Measurements from ENCODE around the gene EIF4A3. TPM values are rescaled to one million over a fixed set of nuclear protein-coding genes. Genes with fewer than 3 reads are reported as not detected.

The EIF4A3 gene
- polyA plus RNA-seq, 1 donor (not counting 4 experiments of a cell fraction or from before 2014, with no cell fraction given) = 143 TPM

GRCh38 chr17:80184423-80184714 is 37.4 kb upstream of the EIF4A3 start:
- dilution Hi-C loops (cut with MboI; ENCODE audit: extremely low pct_ligation_motif_present, low sequenced_read_pairs) = no loop called here
- peaks cover 19% of the 10 kb centered on the region for H3K4me1 ChIP-seq (ENCODE audit: control insufficient read depth, extremely low read depth, insufficient read depth, low read length)
- no peak for TF ChIP-seq CTCF (optimal IDR thresholded peaks at IDR 0.05 in 1 of 3, IDR thresholded peaks at IDR 0.05 in 1 of 3, conservative IDR thresholded peaks at IDR 0.05 in 1 of 3; ENCODE audit: extremely low read depth in 1 of 3, insufficient read depth in 2 of 3, low read length in 3 of 3)
- no peak for TF ChIP-seq EZH2 (IDR thresholded peaks at IDR 0.05; ENCODE audit: low read length)
- H3K79me2 ChIP-seq (ENCODE audit: control insufficient read depth, insufficient read depth, low read length) = no peaks in the 10 kb centered on the region
- H3K9ac ChIP-seq (ENCODE audit: control insufficient read depth, extremely low read depth, insufficient read depth, low read length) = no peak overlapping the region
- H3K4me3 ChIP-seq (ENCODE audit: control insufficient read depth in 2 of 3, extremely low read depth in 1 of 3, insufficient read depth in 2 of 3, low read depth in 1 of 3, low read length in 3 of 3) = no peak overlapping the region
- no peak overlapping the region for H3K27ac ChIP-seq (ENCODE audit: control insufficient read depth, insufficient read depth, low read length)
- H3K9me1 ChIP-seq (ENCODE audit: control insufficient read depth, extremely low read depth, insufficient read depth, low read length) = peaks cover 2% of the 10 kb centered on the region
- no peak overlapping the region for H2AFZ ChIP-seq (ENCODE audit: control insufficient read depth, low read length)
- no peaks in the 10 kb centered on the region for H3K9me3 ChIP-seq (ENCODE audit: control insufficient read depth, low read depth, low read length)
- FAIRE-seq (no peak), DNase-seq (ENCODE audit: low read depth, low spot score) (no peak)
- peaks cover 8% of the 10 kb centered on the region for H3K27me3 ChIP-seq (ENCODE audit: control insufficient read depth, extremely low read depth, insufficient read depth, low read length)
- no peaks in the 10 kb centered on the region for H3K36me3 ChIP-seq (ENCODE audit: control insufficient read depth in 2 of 2, extremely low read depth in 1 of 2, insufficient read depth in 2 of 2, low read length in 2 of 2)
- no peaks in the 10 kb centered on the region for H4K20me1 ChIP-seq (ENCODE audit: control insufficient read depth, extremely low read depth, insufficient read depth, low read length)
- no peak overlapping the region for H3K4me2 ChIP-seq (ENCODE audit: control insufficient read depth, extremely low read depth, insufficient read depth, low read depth, low read length)

- Histone ChIP-seq H4K20me1 (ENCODE audit: control insufficient read depth, extremely low read depth, insufficient read depth, low read length) (no peaks in the 10 kb centered on the region), H3K27ac (ENCODE audit: control insufficient read depth, insufficient read depth, low read length) (no peak overlapping the region), H3K4me3 (ENCODE audit: control insufficient read depth in 2 of 3, extremely low read depth in 1 of 3, insufficient read depth in 2 of 3, low read depth in 1 of 3, low read length in 3 of 3) (no peak overlapping the region), H3K9ac (ENCODE audit: control insufficient read depth, extremely low read depth, insufficient read depth, low read length) (no peak overlapping the region), H2AFZ (ENCODE audit: control insufficient read depth, low read length) (no peak overlapping the region), H3K9me3 (ENCODE audit: control insufficient read depth, low read depth, low read length) (no peaks in the 10 kb centered on the region), H3K27me3 (ENCODE audit: control insufficient read depth, extremely low read depth, insufficient read depth, low read length) (peaks cover 8% of the 10 kb centered on the region), H3K4me2 (ENCODE audit: control insufficient read depth, extremely low read depth, insufficient read depth, low read depth, low read length) (no peak overlapping the region), H3K36me3 (ENCODE audit: control insufficient read depth in 2 of 2, extremely low read depth in 1 of 2, insufficient read depth in 2 of 2, low read length in 2 of 2) (no peaks in the 10 kb centered on the region), H3K9me1 (ENCODE audit: control insufficient read depth, extremely low read depth, insufficient read depth, low read length) (peaks cover 2% of the 10 kb centered on the region), H3K79me2 (ENCODE audit: control insufficient read depth, insufficient read depth, low read length) (no peaks in the 10 kb centered on the region), H3K4me1 (ENCODE audit: control insufficient read depth, extremely low read depth, insufficient read depth, low read length) (peaks cover 19% of the 10 kb centered on the region)
- dilution Hi-C loops (cut with MboI; ENCODE audit: extremely low pct_ligation_motif_present, low sequenced_read_pairs) = no loop called here
- TF ChIP-seq CTCF (optimal IDR thresholded peaks at IDR 0.05 in 1 of 3, IDR thresholded peaks at IDR 0.05 in 1 of 3, conservative IDR thresholded peaks at IDR 0.05 in 1 of 3; ENCODE audit: extremely low read depth in 1 of 3, insufficient read depth in 2 of 3, low read length in 3 of 3) = no peak
- no peak for TF ChIP-seq EZH2 (IDR thresholded peaks at IDR 0.05; ENCODE audit: low read length)
- no peak for FAIRE-seq
- DNase-seq (ENCODE audit: low read depth, low spot score) = no peak
Observed at GRCh38 chr17:80183581-80184422, 36.9 kb upstream of the EIF4A3 start.

All from keratinocyte (primary cell).